GM21576 (cell line): ENCODE results near the gene MYOM1.

Experiments used
- ATAC-seq: cut with Tn5 transposase; IDR thresholded peaks from one replicate; pipeline ENCODE4 v1.9.1; 2021; ENCODE audit warnings: mild to moderate bottlenecking, moderate library complexity; ENCODE audit not compliant: unreplicated experiment

The MYOM1 gene

GRCh38 chr18:3250237-3251107 lies 30.7 kb upstream of the MYOM1 start:
- ATAC-seq = no peak

DNA sequence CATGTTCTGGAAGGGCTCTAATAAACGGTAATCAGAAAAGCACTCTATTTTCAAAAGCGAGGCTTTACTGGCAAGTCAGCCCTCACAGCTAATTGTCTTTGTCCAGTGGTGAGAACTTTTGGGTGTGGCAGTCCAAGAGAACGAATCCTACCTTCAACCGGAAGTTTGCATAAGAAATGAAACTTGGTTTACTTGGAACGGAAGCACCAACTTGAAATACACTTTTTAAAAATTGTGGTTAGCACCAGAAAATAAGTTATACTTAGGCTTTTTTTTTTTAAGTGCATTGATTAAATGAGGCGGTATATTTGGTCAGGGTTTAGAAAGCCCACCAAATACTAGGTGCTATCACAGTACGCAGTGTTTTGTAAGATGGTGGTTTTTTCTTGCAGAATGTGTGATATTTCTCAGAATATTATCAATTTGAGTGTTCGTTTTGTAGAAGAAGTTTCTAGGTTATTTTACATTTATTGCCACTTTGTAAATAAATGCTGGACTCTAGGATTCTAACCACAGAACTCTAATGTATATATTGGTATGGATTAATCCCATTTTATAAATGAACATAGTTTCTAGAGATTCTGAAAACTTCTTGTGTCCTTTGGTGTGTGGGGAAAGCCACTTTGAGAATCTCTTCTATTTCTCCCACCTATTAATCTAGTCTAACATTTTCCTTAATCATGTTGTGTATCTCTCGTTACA lies 29.0 kb upstream of the MYOM1 start:
- ATAC-seq = no peak

DNA sequence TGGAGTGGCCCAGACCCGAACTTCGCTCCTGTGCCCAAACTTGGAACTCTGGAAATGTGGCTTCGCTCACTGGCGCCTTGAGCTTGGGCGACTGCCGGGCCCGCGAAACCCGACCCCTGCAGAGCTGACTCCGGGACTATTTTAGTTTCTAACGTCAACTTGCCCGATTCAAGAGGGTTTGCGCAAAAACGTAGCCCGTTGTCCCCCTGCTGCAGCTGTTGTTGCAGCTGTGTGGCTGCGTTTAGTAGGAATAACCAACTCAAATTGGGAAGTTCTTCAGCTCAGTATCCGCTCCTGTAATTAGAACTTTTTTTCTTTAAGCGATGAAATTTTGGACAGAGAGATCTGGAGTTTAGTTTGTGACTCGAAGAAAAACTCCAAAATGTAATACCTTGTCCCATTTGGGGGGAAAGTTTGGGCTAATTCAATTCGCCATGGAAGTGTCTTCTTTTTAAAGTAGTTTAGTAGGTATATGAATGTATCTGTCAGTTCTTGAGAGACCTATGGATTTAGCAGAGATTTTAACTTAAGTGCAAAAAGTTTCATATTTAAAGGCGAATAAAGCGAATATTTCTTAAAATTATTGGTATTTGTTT lies 28.4 kb upstream of the MYOM1 start:
- ATAC-seq = no peak

- ATAC-seq = peak; percentile 74
These were observed 27.7 kb upstream of the MYOM1 start, which contains the start of gene MYL12A for GRCh38 chr18:3247240-3248061. TSS of gene MYL12A (plus strand) at chr18:3247801. CDS start at chr18:3253248, 5,447 bp downstream.

GRCh38 chr18:3246635-3247239 lies 27.0 kb upstream of the MYOM1 start:
- no peak for ATAC-seq

DNA sequence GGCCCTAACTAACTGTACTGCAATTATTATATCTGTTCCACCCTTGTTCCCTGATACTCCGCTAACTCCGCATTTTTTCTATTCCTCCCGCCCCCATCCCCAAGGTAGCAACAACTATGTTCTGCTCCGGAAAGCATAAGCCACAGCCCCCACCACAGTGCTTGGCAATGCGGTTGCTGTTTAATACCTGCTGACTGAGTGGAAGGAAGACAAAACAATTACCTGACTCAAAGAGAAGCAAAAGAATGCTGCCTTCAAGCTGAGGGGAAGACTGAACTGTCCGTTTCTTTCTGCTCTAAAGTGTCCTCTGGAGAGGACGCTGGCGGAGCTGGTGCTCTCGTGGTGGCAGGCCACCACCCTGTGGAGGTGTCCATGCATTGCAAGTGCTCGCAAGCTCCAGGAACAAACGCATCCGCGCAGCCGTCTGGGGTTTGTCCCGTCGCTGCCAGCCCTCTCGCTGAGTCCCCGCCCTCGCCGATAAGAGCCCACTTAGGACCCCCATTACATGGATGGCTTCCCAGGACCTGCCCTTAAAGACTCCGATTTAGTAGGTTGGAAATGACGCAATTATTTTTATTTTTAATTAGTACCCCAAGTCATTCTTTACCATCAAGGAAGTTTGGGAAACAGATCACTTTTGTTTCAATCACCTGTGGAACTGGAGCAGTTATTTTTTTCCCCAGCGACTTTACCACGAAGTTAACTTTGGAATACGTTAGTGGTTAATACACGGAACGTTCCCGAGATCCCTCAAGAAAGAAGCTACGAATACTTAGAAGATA lies 26.3 kb upstream of the MYOM1 start:
- ATAC-seq = peak; percentile 58

- ATAC-seq = no peak
These were observed 25.4 kb upstream of the MYOM1 start for GRCh38 chr18:3245185-3245564.

DNA sequence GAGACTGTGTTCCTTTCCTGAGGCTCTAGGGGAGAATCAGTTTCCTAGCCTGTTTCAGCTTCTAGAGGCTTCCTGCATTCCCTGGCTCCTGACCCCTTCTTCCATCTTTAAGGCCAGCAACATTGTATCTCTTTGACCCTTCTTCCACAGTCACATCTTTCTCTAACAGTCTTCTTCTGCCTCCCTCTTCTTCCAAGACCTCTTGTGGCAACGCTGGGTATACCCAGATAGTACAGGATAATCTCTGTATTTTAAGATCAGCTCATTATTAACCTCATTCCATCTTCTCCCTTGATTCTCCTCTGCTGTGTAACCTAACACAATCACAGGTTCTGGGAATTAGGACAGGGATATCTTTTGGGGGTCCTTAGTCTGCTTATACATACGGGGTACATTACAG lies 19.0 kb upstream of the MYOM1 start:
- ATAC-seq = no peak

DNA sequence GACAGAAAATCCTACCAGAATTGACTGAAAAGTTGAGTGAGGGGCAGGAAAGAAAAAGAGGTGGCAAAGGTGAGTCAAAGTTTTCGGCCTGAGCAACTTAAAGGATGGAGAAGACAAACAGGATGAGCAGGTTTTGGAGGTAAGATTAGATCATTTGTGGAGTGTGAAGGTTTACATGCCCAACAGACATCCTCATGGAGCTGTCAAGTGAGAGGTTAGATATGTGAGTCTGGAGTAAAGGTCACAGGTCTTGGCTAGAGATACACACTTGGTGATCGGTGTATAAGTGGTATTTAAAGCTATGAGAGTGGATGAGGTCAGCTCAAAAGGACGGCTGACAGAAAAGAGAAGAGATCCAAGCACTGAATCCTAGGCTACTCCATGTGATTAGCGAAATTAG lies 16.7 kb upstream of the MYOM1 start:
- ATAC-seq = no peak

GRCh38 chr18:3235846-3236245 lies 16.1 kb upstream of the MYOM1 start:
- ATAC-seq = no peak

DNA sequence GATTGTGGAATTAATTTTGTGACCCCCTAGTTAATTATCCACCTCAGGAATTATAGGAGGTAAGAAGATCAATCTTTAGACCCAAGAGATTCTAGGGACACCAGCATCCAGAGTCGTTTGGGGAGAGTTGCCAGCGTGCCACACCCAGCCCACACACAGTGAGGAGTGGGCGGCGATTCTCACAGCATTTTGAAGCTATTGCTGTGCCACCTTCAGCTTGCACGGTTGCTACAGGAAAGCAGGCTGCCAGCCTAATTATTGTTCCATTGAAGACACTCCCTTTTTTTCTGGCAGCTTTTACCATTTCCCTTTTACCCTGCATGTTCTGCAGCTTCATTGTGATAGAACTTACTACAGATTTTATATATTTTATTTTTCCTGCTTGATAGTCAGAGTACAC lies 14.7 kb upstream of the MYOM1 start:
- no peak for ATAC-seq

- no peak for ATAC-seq
These were observed 13.8 kb upstream of the MYOM1 start for GRCh38 chr18:3233433-3234168.

DNA sequence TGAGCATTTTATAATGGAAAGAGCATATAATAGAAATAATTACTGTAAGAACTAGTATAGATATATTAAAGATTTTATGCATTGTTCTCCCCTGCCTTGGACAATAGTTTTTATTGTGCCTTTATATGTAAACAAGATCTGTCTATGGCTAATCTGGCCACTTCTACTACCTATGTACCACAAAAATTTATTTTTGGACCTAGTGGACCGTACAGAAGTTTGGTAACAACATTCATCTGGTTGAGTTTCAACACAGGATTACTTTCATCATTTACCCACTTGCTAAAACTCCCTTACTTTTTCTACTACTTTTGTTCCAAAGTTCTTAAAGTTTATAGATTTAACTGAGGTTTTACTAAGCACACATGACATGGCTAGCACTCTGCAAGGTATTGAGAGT lies 13.2 kb upstream of the MYOM1 start:
- ATAC-seq = no peak

- no peak for ATAC-seq
These were observed 10.9 kb upstream of the MYOM1 start for GRCh38 chr18:3230401-3231334.

GRCh38 chr18:3226048-3226447 lies 6.3 kb upstream of the MYOM1 start:
- ATAC-seq = no peak

GRCh38 chr18:3225588-3225987 lies 5.8 kb upstream of the MYOM1 start:
- ATAC-seq = no peak

DNA sequence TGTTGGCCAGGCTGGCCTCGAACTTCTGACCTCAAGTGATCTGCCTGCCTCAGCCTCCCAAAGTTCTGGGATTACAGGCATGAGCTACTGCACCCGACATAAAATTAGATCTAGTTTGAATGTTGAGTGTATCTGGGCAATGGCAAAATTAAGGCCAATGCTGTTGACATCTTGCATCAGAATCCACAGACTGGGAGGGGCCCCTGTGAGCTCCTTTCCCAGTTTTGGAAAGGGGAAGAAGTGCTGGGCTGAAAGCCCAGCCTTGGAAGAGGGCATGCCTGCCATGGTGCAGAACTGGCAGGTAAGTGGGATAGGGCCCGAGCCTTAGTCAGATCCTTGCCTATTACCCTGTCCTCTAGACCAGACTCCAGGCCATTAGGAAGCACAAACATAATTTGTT lies 4.5 kb upstream of the MYOM1 start:
- no peak for ATAC-seq

DNA sequence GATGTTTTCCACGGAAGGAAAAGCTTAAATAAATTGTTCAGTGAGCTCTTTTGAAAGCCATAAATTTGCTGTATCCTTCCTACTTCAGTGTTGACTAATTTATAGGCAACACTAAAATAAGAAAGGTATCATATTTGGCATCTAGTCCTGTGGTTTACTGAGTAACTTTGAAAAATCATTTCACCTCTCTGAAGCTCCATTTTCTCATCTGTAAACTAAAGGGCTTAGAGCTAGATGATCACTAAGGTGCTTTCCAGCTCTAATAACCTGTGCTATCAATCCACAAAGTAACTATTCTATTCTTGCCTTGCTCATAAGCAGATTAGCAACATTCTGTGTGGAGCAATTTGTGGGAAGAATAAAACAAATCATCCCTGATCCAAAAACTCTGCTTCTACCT lies 3.6 kb upstream of the MYOM1 start:
- no peak for ATAC-seq
